ENCODE results near the gene TMEM63C.

DNA sequence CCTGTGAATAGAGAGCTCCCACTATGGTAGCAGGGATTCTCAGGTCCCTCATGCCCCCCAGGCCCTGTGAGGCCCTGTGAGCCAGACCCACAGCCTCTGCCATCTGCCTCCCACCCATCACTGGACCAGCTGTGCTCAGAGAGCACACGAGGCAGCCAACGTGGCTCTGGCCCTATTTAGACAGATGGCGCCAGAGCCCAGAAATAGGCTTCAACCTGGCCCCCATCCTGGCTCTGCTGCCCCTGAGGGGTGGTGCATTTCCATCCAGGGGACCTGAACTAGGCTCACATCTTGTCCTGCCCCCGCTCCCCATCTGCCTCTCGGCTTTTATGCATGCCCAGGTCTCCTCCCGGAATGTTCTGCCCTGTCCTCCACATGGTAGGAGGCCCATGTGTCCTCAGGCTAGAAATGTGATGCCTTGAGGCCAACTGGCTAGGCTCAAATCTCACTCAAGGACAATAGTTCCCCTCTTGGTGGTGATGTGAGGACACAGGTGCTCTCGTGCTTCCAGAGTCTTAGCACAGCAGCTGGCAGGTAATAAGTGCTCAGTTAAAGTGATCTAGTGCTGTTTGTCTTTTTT lies 18.9 kb downstream of the TMEM63C start:
- TF ChIP-seq EZH2 (IDR thresholded peaks at IDR 0.05; ENCODE audit: borderline replicate concordance, low read depth, low read length, severe bottlenecking) (no peak), POLR2A (IDR thresholded peaks at IDR 0.05; ENCODE audit: low read depth, low read length) (no peak), MAX (IDR thresholded peaks at IDR 0.05; ENCODE audit: insufficient read depth, insufficient read length) (no peak), CTCF (IDR thresholded peaks at IDR 0.05; ENCODE audit: extremely low read depth in 1 of 2, insufficient read depth in 1 of 2, low read depth in 1 of 2, low read length in 2 of 2) (no peak), POLR2AphosphoS5 (IDR thresholded peaks at IDR 0.05; ENCODE audit: insufficient read depth, low read depth, low read length) (no peak), JUN (IDR thresholded peaks at IDR 0.05; ENCODE audit: borderline replicate concordance, insufficient read depth, insufficient read length, low read depth) (no peak)
